ENCODE results near the gene TRIP12. TPM values are rescaled to one million over a fixed set of nuclear protein-coding genes. Genes with fewer than 3 reads are reported as not detected.
"Not testable (repeated sequence)": the region's sequence is repeated elsewhere in the genome, so short reads cannot be mapped to it uniquely, and the experiment has no call there.

The TRIP12 gene
- total RNA-seq, 1 experiment from 2014 or later = 175 TPM

DNA sequence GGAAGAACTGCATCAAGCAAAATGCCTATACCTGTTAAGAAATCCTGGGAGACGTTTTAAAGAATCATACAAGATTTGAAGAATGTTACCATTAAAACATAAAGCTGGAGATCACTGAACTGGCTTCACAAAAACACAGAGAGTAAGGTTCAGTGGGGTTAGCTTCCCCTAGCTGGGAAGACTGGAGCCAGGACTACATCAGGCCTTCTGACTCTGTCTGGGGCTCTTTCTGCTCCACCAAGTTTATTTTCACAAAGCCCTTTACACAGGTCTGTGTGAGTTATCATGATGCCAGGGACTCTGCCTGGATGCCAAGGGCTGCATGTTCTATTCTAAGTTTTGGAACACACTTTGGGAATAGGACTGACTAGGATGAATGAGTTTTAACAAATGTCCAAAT is 160.1 kb downstream of the TRIP12 start:
- Histone ChIP-seq H3K27ac (ENCODE audit: low read depth, low read length) (no peak overlapping the region), H3K27me3 (ENCODE audit: insufficient read depth, low read length) (no peaks in the 10 kb centered on the region), H3K4me3 (replicated peaks in 1 of 2; ENCODE audit: low read depth in 1 of 2, low read length in 2 of 2) (no peak overlapping the region), H3K79me2 (ENCODE audit: insufficient read depth, low read length) (no peaks in the 10 kb centered on the region), H3K9me3 (ENCODE audit: control insufficient read depth in 1 of 2, insufficient read depth in 1 of 2, low read depth in 1 of 2, low read length in 2 of 2) (no peaks in the 10 kb centered on the region), H2AFZ (ENCODE audit: low read depth, low read length, poor library complexity, severe bottlenecking) (no peak overlapping the region), H3K4me1 (ENCODE audit: control insufficient read depth in 1 of 2, insufficient read depth in 2 of 2, low read length in 2 of 2) (no peaks in the 10 kb centered on the region), H4K20me1 (ENCODE audit: insufficient read depth) (no peaks in the 10 kb centered on the region), H3K9ac (ENCODE audit: low read length) (no peak overlapping the region), H3K4me2 (ENCODE audit: low read length) (no peak overlapping the region), H3K36me3 (ENCODE audit: control insufficient read depth in 1 of 2, insufficient read depth in 2 of 2, low read length in 2 of 2) (peaks cover 0 to 6% of the 10 kb centered on the region in 2 experiments; a peak in 2 of 4 replicates), H3K9me2 (ENCODE audit: insufficient read depth) (no peaks in the 10 kb centered on the region)
- no peak for TF ChIP-seq POLR2AphosphoS5 (IDR thresholded peaks at IDR 0.05; ENCODE audit: low read depth, low read length)
- no peak for TF ChIP-seq RAD21 (IDR thresholded peaks at IDR 0.05; ENCODE audit: low read depth)
- TF ChIP-seq POLR2A (IDR thresholded peaks at IDR 0.05; ENCODE audit: borderline replicate concordance, extremely low read depth, insufficient read depth, insufficient read length) = no peak
- TF ChIP-seq, protein P1, sequence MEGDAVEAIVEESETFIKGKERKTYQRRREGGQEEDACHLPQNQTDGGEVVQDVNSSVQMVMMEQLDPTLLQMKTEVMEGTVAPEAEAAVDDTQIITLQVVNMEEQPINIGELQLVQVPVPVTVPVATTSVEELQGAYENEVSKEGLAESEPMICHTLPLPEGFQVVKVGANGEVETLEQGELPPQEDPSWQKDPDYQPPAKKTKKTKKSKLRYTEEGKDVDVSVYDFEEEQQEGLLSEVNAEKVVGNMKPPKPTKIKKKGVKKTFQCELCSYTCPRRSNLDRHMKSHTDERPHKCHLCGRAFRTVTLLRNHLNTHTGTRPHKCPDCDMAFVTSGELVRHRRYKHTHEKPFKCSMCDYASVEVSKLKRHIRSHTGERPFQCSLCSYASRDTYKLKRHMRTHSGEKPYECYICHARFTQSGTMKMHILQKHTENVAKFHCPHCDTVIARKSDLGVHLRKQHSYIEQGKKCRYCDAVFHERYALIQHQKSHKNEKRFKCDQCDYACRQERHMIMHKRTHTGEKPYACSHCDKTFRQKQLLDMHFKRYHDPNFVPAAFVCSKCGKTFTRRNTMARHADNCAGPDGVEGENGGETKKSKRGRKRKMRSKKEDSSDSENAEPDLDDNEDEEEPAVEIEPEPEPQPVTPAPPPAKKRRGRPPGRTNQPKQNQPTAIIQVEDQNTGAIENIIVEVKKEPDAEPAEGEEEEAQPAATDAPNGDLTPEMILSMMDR (IDR thresholded peaks at IDR 0.05 in 2 of 3, conservative IDR thresholded peaks at IDR 0.05 in 1 of 3; ENCODE audit: borderline replicate concordance in 1 of 3, insufficient read depth in 1 of 3, low read depth in 2 of 3, low read length in 2 of 3) = no peak
- TF ChIP-seq, protein P2, sequence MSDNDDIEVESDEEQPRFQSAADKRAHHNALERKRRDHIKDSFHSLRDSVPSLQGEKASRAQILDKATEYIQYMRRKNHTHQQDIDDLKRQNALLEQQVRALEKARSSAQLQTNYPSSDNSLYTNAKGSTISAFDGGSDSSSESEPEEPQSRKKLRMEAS (IDR thresholded peaks at IDR 0.05) = no peak
- TF ChIP-seq FOSL1 (IDR thresholded peaks at IDR 0.05; ENCODE audit: low read depth) = no peak
- TF ChIP-seq CEBPB (IDR thresholded peaks at IDR 0.05; ENCODE audit: low read depth) = no peak
- ATAC-seq (no peak), DNase-seq (ENCODE audit: low read depth, low spot score) (no peak)
- intact Hi-C loops (cut with micrococcal nuclease) = no loop called here
- no TSS peak for BruUV-seq (replicated peaks)
- ChIA-PET POLR2A (no interaction called here), CTCF (no interaction called here), RAD21 (ENCODE audit: low non-redundant PET in 1 of 2, low total read pairs in 2 of 2, uncharacterized antibody in 2 of 2, unreplicated experiment in 2 of 2) (no interaction called here)

DNA sequence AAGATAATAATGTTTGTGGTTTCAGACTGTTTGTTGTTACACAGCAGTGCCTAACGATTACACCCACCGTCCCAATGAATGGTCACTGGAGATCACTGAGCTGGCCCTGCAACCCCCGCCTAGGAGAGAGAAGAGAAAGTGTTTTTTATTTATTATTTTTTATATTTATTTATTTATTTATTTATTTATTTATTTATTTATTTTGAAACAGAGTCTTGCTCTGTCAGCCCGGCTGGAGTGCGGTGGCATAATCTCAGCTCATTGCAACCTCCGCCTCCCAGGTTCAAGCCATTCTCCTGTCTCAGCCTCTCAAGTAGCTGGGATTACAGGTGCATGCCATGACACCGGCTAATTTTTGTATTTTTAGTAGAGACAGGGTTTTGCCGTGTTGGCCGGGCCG is 164.3 kb downstream of the TRIP12 start:
- POLR2A ChIA-PET; H2AFZ ChIP-seq (ENCODE audit: low read depth, low read length, poor library complexity, severe bottlenecking); RAD21 ChIA-PET (ENCODE audit: low non-redundant PET in 1 of 2, low total read pairs in 2 of 2, uncharacterized antibody in 2 of 2, unreplicated experiment in 2 of 2): not testable (repeated sequence)

More for the DNA sequence above, 164.3 kb downstream of the TRIP12 start:
- H3K27me3 ChIP-seq (ENCODE audit: insufficient read depth, low read length); H3K27ac ChIP-seq (ENCODE audit: low read depth, low read length); H4K20me1 ChIP-seq (ENCODE audit: insufficient read depth); H3K4me2 ChIP-seq (ENCODE audit: low read length); BruUV-seq (replicated peaks); H3K9me2 ChIP-seq (ENCODE audit: insufficient read depth); ATAC-seq; H3K4me3 ChIP-seq (replicated peaks in 1 of 2; ENCODE audit: low read depth in 1 of 2, low read length in 2 of 2); H3K36me3 ChIP-seq (ENCODE audit: control insufficient read depth in 1 of 2, insufficient read depth in 2 of 2, low read length in 2 of 2); H3K4me1 ChIP-seq (ENCODE audit: control insufficient read depth in 1 of 2, insufficient read depth in 2 of 2, low read length in 2 of 2); H3K79me2 ChIP-seq (ENCODE audit: insufficient read depth, low read length); H3K9me3 ChIP-seq (ENCODE audit: control insufficient read depth in 1 of 2, insufficient read depth in 1 of 2, low read depth in 1 of 2, low read length in 2 of 2); DNase-seq (ENCODE audit: low read depth, low spot score); H3K9ac ChIP-seq (ENCODE audit: low read length); CTCF ChIA-PET; intact Hi-C loops (cut with micrococcal nuclease): not testable (repeated sequence)
